IPS-18c (cell line): ENCODE measurements around the gene LAMA4.
"Not testable (repeated sequence)": the region's sequence is repeated elsewhere in the genome, so short reads cannot be mapped to it uniquely, and the experiment has no call there.

Source experiments
- H3K4me3 ChIP-seq: 2 replicates; pipeline ENCODE4 v1.7.0; 2013; ENCODE audit warnings: low read depth, mild to moderate bottlenecking, low read length, moderate library complexity; ENCODE audit not compliant: insufficient read depth
- H3K9me3 ChIP-seq: one replicate; pipeline ENCODE4 v1.6.1; 2013; ENCODE audit warnings: mild to moderate bottlenecking, low read length, moderate library complexity; ENCODE audit not compliant: control insufficient read depth, insufficient read depth

LAMA4 gene

DNA sequence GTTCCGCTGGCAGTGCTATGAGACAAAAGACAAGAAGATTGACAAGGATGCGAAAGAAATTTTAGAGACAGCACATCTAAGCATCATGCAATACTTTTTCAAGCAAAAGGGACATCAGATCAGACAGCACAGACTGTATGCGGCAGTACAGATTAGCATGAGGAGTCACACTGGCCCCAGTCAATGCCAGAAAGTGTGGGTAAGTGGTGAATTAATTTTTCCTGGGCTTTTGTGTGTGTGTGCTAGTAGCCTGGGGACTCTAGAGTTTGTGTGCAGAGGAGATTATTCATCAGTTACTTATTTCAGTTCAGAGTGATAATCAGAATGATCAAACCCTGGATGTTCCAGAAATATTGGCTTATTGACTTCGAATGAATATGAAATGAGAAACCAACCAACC, 47.2 kb downstream of the LAMA4 start:
- H3K4me3 ChIP-seq, result no peak overlapping the region
- no peaks in the 10 kb centered on the region for H3K9me3 ChIP-seq

DNA sequence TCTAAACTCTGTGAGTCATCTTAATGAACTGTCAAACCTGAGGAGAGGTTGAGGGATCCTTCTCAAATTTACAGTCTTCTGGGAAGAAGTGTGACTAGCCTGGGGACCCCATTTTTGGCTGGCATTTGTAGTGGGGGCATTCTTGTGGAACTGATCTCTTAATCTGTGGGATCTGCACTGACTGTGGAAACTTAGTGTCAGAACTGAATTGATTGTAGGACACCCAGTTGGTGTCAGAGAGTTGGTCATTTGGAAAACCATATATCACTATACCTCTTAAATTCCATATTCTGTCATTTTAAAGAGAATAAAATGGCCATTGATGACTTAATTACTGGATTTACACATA, 48.3 kb downstream of the LAMA4 start:
- Histone ChIP-seq H3K4me3 (no peak overlapping the region), H3K9me3 (no peaks in the 10 kb centered on the region)

DNA sequence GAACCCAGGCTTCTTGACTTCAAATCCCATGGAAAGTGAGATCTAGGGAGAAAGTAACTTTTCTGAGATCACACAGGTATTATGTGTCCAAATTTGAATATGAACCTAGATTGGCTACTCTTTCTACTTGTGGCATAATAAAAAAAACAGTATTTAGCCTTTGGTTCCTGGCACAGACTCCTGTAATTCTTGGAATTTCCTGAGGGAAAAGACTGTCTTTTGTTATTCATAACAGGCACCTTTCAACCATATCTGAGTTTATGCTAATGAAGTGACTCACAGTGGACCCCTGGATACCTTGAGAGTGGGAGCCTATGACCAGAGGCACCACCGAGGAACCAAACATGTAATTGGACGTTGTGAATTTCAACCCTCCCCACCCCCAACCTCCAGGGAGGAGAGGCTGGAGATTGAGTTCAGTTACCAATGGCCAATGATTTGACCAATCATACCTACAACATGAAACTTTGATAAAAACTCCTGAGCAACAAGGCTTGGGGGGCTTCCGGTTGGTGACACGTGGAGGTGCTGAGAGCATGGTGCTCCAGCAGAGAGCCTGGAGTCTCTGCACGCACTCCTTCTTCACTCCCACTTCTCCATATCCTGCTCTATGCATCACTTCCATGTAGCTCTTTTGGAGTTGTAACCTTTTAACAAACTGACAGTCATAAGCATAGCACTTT, 48.8 kb downstream of the LAMA4 start:
- no peak overlapping the region for H3K4me3 ChIP-seq
- H3K9me3 ChIP-seq, result no peaks in the 10 kb centered on the region

GRCh38 chr6:112204350-112204706, 50.0 kb downstream of the LAMA4 start:
- H3K4me3 ChIP-seq, result no peak overlapping the region
- no peaks in the 10 kb centered on the region for H3K9me3 ChIP-seq

DNA sequence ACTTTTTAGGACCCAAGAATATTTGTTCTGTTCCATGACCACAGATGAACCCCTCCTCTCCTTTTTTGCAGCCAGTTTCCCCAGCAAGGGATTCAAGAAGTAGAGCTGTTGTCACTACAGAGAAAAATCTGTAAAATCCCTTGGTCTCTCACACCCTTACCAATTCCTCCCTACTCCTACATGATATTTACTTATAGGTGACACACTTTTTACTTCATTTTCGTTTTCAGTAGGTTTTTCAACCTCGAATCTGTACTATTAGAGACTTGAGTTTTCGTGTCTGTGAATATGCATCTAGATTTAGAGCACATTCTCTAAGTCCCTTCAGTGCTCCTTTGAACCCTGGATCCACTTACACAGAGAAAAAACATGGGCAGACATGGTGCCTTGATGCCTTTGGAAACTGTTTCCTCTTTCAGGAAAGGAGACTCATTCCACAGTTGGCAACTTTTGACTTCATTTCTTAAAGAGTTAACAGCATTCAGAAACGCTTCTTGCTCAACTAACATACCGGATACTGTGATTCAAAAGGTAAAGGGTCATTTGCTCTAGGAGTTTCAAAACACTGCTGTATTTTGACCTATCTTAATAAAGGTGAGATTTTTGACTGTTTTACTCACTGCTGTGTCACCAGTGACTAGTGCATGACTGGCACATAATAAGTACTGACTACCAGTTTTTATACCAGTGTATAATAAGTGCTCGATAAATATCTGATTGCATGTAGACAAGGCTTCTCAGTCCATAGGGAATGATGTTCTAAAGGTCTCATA, 50.6 kb downstream of the LAMA4 start:
- Histone ChIP-seq H3K9me3 (no peaks in the 10 kb centered on the region), H3K4me3 (no peak overlapping the region)

- Histone ChIP-seq H3K9me3 (no peaks in the 10 kb centered on the region), H3K4me3 (no peak overlapping the region)
These were observed 51.6 kb downstream of the LAMA4 start for GRCh38 chr6:112202639-112203341.

DNA sequence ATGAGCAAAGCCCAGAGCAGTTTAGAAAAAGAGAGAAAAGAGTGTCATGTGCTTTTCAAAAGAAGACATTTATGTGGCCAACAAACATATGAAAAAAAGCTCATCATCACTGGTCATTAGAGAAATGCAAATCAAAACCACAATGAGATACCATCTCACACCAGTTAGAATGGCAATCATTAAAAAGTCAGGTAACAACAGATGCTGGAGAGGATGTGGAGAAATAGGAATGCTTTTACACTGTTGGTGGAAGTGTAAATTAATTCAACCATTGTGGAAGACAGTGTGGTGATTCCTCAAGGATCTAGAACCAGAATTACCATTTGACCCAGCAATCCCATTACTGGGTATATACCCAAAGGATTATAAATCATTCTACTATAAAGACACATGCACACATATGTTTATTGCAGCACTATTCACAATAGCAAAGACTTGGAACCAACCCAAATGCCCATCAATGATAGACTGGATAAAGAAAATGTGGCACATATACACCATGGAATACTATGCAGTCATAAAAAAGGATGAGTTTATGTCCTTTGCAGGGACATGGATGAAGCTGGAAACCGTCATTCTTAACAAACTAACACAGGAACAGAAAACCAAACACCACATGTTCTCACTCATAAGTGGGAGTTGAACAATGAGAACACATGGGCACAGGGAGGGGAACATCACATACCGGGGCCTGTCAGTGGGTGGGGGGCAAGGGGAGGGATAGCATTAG, 54.0 kb downstream of the LAMA4 start:
- not testable (repeated sequence) for H3K9me3 ChIP-seq, H3K4me3 ChIP-seq

GRCh38 chr6:112199001-112199403, 55.4 kb downstream of the LAMA4 start:
- Histone ChIP-seq H3K9me3 (no peaks in the 10 kb centered on the region), H3K4me3 (no peak overlapping the region)

- H3K4me3 ChIP-seq, result no peak overlapping the region
- no peaks in the 10 kb centered on the region for H3K9me3 ChIP-seq
These were observed 55.8 kb downstream of the LAMA4 start for GRCh38 chr6:112198582-112198981.

GRCh38 chr6:112197636-112198035, 56.7 kb downstream of the LAMA4 start:
- Histone ChIP-seq H3K9me3 (no peaks in the 10 kb centered on the region), H3K4me3 (no peak overlapping the region)

GRCh38 chr6:112196306-112196705, 58.1 kb downstream of the LAMA4 start:
- no peak overlapping the region for H3K4me3 ChIP-seq
- no peaks in the 10 kb centered on the region for H3K9me3 ChIP-seq

DNA sequence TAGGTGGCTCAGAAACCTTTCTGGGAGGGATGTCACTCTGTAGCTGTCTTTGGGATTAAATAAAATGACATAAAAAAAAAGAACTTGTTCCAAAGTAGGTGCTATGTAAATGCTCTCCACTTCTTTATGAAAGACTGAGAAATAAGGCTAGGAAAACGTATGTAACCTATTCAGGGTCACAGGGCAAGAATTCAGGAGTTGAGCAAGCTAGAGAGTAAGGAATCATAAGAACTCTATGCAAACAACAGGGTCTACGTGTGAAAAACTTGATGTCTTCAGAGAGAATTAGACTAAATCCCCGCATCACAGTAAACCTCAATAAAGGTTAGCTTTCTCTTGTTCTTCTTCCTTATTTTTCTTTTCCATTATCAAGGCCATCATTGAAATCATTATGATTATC, 59.2 kb downstream of the LAMA4 start:
- H3K9me3 ChIP-seq, result no peaks in the 10 kb centered on the region
- no peak overlapping the region for H3K4me3 ChIP-seq

- H3K4me3 ChIP-seq, result no peak overlapping the region
- no peaks in the 10 kb centered on the region for H3K9me3 ChIP-seq
These were observed 59.9 kb downstream of the LAMA4 start for GRCh38 chr6:112194511-112194910.

DNA sequence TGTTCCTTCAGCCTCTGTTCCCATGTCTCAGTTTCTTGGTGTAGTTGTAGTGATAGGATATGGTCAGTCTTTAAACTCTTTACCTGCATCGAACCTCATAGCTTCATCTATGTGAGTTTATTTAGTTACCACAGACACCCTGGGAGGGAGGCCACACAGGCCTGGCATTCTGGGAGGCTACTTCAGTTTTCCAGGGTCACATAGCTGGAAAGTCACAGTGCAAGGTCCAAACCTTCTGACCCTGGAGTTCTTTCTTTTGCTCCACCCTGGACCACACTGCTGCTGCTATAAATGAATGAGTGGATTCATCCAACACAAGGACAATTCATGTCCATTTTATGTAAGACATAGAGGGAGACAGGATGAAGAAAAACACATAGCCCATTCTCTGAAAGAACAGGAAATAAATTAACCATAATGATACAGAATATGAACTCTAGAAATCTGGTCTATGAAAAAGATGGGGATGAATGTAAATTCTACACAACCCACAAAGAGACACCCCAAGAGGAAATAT, 60.8 kb downstream of the LAMA4 start:
- Histone ChIP-seq H3K4me3 (no peak overlapping the region), H3K9me3 (no peaks in the 10 kb centered on the region)

DNA sequence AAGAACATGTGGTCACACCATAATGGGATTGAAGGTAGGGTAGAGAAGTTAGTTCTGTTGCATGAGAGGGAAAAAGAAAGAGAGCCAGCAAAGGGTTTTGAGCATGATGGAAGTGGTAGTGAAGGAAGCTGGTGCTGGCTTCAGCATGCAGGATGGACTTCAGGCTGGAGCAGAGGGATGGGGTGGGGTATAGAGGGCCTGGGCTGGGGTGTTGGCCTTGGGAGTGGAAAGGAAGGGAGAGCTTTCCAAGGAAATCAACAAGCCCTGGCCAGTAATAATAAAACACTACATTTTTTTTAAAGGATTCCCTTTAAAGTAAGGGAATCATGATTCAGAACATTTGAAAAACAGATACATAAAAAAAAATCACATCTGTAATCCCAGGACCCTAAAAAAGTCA, 61.2 kb downstream of the LAMA4 start:
- H3K9me3 ChIP-seq, result no peaks in the 10 kb centered on the region
- H3K4me3 ChIP-seq, result no peak overlapping the region

- Histone ChIP-seq H3K9me3 (no peaks in the 10 kb centered on the region), H3K4me3 (no peak overlapping the region)
These were observed 62.8 kb downstream of the LAMA4 start for GRCh38 chr6:112191509-112192020.

DNA sequence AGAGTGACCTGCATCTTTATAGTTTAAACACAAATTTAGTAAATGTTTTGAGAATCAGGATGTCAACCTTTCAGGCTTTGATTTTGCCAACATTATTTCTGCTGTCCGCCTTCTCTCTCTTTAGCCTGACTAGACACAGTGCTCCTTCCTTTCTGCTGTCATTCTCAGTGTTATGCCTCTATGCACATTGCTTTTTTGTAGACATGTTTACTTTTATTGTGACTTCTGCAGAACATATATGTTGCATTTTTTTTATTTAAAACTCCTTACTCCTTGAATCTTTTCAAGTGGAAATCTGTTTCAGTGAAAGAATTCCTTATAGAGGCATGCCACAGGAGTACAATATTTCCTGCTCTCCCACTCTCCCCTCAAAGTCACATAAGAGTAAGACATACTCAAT, 64.2 kb downstream of the LAMA4 start:
- H3K4me3 ChIP-seq, result no peak overlapping the region
- H3K9me3 ChIP-seq, result no peaks in the 10 kb centered on the region
